CD4-positive, alpha-beta T cell treated with Interleukin-15 for 4 hours (primary cell): ENCODE measurements around the gene CNGA1.

Experiments
- DNase-seq: peaks from one replicate; pipeline ENCODE4 v3.0.0-alpha.2; 2020; ENCODE audit warnings: low spot score

Gene CNGA1

GRCh38 chr4:48016141-48017107, at the start of gene CNGA1, which contains the start of gene NIPAL1:
Gene CNGA1 (minus strand): TSS chr4:48016681. CDS start chr4:47952689, 63,992 bp downstream.
Gene NIPAL1 (plus strand): TSS chr4:48016772. CDS start chr4:48016840, 68 bp downstream.
- peak; percentile 48 for DNase-seq

- DNase-seq, result no peak
These were observed 49.1 kb upstream of the CNGA1 start for GRCh38 chr4:48065587-48066052.

- DNase-seq, result no peak
These were observed 47.9 kb upstream of the CNGA1 start for GRCh38 chr4:48064349-48064748.

GRCh38 chr4:48058617-48059530, 42.4 kb upstream of the CNGA1 start:
- DNase-seq, result no peak

GRCh38 chr4:48051078-48051477, 34.6 kb upstream of the CNGA1 start:
- DNase-seq, result no peak

- no peak for DNase-seq
These were observed 33.0 kb upstream of the CNGA1 start for GRCh38 chr4:48049483-48049882.

GRCh38 chr4:48047896-48048295, 31.4 kb upstream of the CNGA1 start:
- DNase-seq, result no peak

GRCh38 chr4:48047421-48047844, 31.0 kb upstream of the CNGA1 start:
- DNase-seq, result peak; percentile 56

- DNase-seq, result no peak
These were observed 29.6 kb upstream of the CNGA1 start for GRCh38 chr4:48046059-48046458.

GRCh38 chr4:48044298-48044697, 27.8 kb upstream of the CNGA1 start:
- DNase-seq, result no peak

GRCh38 chr4:48043504-48043903, 27.0 kb upstream of the CNGA1 start:
- no peak for DNase-seq

- no peak for DNase-seq
These were observed 26.5 kb upstream of the CNGA1 start for GRCh38 chr4:48042979-48043461.

- DNase-seq, result no peak
These were observed 25.2 kb upstream of the CNGA1 start for GRCh38 chr4:48041535-48042137.

GRCh38 chr4:48039561-48039960, 23.1 kb upstream of the CNGA1 start:
- DNase-seq, result no peak

GRCh38 chr4:48038666-48039065, 22.2 kb upstream of the CNGA1 start:
- no peak for DNase-seq

GRCh38 chr4:48037117-48037462, 20.6 kb upstream of the CNGA1 start:
- no peak for DNase-seq

- DNase-seq, result no peak
These were observed 19.5 kb upstream of the CNGA1 start for GRCh38 chr4:48035952-48036351.

GRCh38 chr4:48033825-48034413, 17.4 kb upstream of the CNGA1 start:
- peak; percentile 63 for DNase-seq

GRCh38 chr4:48033412-48033811, 16.9 kb upstream of the CNGA1 start:
- no peak for DNase-seq

- DNase-seq, result no peak
These were observed 16.2 kb upstream of the CNGA1 start for GRCh38 chr4:48032721-48033120.

- DNase-seq, result no peak
These were observed 15.5 kb upstream of the CNGA1 start for GRCh38 chr4:48031802-48032525.
